ENCODE measurements around the gene LSAMP.

Gene LSAMP

GRCh38 chr3:116058844-116059243, 386.4 kb downstream of the LSAMP start:
- DNase-seq (ENCODE audit: low read depth in 3 of 3, low spot score in 1 of 3): no peak

DNA sequence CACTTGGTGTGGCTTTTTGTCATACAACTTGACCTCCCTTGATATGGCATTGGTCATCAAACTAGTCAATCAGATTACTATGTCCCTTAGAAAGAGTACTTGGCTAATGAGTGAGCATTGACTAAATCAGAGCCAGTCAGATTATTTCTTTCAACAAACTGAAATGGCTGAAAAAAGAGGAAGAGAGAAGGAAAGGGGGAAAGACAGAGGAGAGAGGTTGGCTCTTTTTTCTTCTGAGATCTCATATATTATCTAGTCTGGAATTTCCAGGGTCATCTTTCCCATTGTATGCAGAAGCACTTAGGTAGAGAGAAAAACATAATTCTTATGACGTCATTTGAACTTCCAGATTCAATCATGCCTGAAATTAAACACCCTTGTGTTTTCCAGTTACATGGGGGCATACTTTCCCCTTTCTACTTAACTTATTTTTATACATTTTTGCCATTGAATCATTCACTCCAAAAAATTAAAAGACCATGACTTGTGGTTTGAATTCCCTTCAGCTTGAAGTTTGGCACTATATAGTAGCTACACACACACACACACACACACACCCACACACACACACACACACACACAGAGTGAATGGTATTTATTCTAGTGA, 387.8 kb downstream of the LSAMP start:
- no peak for DNase-seq (ENCODE audit: low read depth in 3 of 3, low spot score in 1 of 3)

DNA sequence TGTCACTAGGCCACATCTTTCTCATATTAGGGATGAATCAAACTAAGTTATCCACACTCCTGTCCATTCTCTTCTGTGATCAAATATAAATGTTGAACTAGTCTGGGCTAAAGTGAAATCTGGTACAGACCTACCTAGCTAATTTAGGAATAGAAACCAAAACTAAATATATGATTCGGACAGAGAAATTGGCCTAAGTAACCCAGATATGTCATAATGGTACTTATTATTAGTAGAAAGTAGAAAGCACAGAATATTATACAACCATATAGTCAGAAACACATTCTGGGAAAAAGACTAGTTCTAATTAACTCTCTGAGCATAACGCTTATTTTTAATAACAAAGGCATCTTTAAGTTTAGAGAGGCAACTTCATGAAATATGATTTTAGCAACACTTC, 389.0 kb downstream of the LSAMP start:
- DNase-seq (ENCODE audit: low read depth in 3 of 3, low spot score in 1 of 3): no peak

GRCh38 chr3:116053017-116053416, 392.3 kb downstream of the LSAMP start:
- DNase-seq (ENCODE audit: low read depth in 3 of 3, low spot score in 1 of 3): no peak

- DNase-seq (ENCODE audit: low read depth in 3 of 3, low spot score in 1 of 3): no peak
Measured at GRCh38 chr3:116052602-116053001, 392.7 kb downstream of the LSAMP start.

DNA sequence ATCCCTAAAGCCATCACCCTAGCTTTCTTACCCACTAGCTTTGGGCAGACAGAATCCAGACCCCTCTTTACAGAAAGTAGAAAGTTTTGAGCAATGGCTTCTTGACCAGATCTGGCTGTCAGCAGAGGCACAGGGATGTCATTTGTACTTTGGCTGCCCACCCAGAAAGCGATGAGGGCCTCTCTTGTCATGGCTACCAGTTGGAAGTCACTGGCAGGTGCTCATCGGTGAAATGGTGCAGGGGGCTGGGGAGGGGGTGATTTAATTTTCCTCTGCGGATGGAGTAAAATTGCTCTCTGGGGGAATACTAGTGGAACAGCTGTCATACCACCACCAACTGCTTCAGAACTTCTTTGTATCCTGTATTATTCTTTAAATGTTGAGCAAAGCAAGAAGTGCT, 393.7 kb downstream of the LSAMP start:
- no peak for DNase-seq (ENCODE audit: low read depth in 3 of 3, low spot score in 1 of 3)

DNA sequence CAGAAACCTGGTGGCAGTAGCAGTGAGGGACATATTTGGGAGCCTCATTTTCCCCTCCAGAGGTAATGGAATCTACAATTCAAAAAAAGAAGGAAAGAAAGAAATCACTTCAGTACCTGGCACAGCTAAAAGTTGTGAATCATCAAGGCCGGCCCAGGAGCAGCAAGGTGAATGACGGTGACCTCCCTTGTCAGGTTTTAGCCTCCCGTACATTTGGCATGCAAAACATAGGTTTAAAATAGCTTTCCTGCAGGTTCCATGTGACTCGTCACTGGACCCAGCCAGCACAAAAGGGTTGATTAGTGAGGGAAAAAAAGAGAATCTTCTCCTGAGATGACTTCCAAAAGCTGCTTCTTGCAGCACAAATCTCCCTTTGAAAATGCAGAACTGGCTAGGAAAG, 394.2 kb downstream of the LSAMP start:
- no peak for DNase-seq (ENCODE audit: low read depth in 3 of 3, low spot score in 1 of 3)

DNA sequence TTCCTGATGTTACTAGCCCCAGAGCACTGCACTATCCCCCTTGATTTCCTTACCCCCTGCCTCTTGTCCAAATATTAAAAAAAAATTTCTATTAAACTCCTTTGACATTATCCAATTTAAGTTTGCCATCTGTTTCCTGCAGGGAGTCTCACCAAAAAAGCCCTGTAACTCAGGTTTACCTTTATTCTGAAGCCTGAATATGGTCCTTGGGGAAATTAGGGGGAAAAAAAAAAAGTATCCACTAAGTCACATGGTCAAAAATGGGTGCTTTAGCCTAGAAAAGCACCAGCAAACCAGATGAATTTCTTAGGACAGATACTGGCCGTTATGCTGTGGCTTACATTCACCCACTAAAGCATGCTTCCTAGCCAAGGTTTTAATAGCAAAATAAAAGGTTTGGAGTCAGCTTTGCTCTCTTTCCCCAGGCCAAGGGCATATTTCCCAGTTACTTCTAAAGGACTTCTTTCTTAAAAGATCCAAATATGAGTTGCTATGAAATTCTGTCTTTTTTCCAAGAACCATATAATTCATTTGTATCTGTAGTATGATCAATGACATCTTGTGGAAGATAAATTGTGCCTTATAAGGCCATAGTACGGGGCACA, 394.9 kb downstream of the LSAMP start:
- no peak for DNase-seq (ENCODE audit: low read depth in 3 of 3, low spot score in 1 of 3)

GRCh38 chr3:116048991-116049390, 396.3 kb downstream of the LSAMP start:
- no peak for DNase-seq (ENCODE audit: low read depth in 3 of 3, low spot score in 1 of 3)

DNA sequence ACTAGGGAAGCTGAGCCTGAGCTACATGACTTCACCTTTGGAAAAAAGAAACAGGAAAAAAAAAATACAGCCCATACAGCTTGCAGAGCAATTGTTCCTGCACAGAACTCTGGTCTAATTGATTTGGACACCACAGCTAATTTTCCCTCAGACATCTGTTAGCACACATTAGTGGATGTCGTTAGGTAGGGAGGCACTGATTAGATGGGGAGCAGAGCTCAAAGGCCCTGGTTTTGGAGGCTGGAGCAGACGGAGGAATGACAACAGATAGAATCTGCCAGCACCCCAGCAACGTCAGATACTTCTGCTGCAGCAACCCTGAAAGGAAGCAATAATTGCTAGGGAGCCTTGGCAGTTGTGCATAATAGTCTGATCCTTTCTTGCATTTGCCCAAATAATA, 398.9 kb downstream of the LSAMP start:
- no peak for DNase-seq (ENCODE audit: low read depth in 3 of 3, low spot score in 1 of 3)

- DNase-seq (ENCODE audit: low read depth in 3 of 3, low spot score in 1 of 3): no peak
Measured at GRCh38 chr3:116045314-116045713, 400.0 kb downstream of the LSAMP start.

DNA sequence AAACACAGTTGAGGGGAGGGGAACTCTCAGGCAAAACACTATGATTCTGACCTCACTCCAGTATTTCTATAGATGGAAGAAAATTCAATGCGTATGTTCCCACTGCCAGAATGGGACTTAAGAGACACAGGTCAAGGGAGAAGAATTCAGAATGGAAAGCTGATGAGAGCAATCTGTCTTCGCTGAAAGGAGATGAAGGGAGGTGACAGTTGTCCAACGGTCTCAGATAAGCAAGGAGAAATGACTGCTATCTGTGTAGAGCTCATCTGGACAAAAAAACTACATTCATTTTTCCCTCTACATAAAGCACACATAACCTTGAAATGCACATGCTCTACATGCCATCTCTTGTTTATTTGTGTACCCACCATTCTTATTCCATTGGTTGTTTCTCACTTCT, 405.1 kb downstream of the LSAMP start:
- DNase-seq (ENCODE audit: low read depth in 3 of 3, low spot score in 1 of 3): no peak

DNA sequence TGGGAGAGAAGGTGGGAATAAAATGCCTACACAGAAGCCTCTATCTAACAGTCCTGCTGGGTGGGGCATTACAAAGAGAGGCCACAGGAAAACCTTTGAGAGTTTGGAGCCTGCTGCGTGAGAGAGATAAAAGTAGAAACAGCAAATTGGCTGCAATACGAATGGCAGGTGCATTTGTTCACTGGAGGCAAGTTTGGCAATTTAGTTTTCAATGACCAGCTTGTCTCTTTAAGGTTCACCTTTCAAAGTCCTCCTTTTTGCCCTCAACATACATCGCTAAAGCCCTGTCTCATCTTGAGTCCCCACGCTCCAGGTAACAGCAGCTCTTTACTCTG, 405.7 kb downstream of the LSAMP start:
- DNase-seq (ENCODE audit: low read depth in 3 of 3, low spot score in 1 of 3): no peak

DNA sequence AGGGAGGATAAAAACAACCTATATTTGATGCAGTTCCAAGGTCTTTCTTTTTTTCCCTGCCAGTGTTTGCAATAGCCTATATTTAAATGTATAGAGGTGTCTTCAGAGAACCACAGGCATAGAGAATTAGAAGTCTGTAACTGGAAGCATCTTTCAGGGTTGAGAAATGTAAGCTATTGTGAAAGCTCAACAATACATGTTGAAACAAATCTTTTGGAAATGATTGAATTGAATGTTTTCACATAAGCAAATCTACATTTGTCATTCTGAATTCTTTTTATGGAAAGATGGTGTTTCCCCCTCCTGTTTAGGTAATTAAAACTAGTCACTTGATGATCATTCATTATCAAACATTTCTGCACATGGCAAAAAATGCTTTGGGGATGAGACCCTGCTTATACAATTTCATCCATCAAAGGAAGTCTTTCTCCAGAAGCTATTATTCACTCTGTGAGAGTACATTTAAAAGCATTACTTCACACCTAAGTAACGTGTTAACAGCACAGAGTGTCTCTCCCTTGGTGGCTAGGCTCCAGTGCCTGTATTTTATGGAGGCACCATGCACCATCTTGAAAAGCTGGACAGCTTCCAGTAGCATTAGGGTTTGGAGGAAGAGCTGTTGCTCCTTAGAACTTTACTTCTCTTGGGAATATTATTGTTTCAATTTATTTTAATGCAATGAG, 406.2 kb downstream of the LSAMP start:
- DNase-seq (ENCODE audit: low read depth in 3 of 3, low spot score in 1 of 3): no peak

- DNase-seq (ENCODE audit: low read depth in 3 of 3, low spot score in 1 of 3): no peak
Measured at GRCh38 chr3:116037954-116038911, 407.1 kb downstream of the LSAMP start.

DNA sequence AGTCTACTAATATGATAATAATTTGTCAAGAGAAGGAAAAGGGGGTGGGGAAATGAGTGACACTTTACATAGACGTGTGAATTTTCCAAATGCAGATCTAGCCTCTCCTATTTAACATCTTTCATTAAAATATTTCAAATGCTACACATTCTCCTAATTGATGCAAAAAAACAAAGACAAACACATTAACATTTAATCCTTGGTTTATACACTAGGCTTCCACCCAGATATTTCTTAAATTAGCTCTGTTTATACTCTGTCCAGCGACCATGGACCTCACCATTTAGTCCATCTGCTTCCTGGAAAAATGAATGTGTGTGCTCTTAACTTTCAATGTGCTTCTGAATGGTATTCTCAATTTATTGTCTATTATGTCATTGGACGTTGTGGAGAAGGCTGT, 409.9 kb downstream of the LSAMP start:
- DNase-seq (ENCODE audit: low read depth in 3 of 3, low spot score in 1 of 3): no peak

DNA sequence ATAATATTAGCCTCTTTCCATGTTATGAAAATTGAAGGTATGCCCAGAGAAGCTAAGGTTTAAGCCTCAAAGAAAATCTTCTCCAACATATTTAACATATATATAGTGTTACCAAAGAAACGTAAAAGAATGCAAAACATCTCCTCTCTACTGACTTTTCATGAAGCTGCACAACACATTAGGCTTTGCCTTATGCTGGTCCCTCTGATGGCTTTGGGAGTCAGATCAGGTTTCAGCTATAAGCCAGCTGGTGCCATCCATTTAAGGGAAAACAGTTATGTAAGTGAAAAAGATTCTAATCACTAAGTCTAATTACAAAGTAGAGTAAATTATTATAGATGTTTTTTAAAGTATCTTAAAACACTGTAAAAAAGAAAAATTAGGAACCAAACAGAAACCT, 410.5 kb downstream of the LSAMP start:
- DNase-seq (ENCODE audit: low read depth in 3 of 3, low spot score in 1 of 3): no peak

DNA sequence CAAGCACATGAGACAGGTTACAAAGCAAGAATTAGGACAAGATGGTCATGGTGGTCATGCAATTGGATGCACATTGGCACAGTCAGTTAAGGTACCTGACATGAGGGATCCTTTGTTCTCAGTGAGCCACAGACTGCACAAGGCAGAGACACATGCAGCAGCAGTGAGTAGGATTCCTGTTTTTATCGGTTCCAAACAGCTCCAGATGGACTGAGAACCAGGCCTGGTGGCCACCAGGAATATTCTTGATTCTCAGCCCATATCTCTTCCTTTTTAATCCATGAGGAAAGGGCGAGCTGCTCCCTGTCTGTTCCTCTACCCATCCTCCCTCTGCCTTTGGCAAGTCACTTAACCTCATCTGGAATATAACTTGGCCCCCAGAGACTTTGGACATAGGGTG, 411.2 kb downstream of the LSAMP start:
- DNase-seq (ENCODE audit: low read depth in 3 of 3, low spot score in 1 of 3): no peak

DNA sequence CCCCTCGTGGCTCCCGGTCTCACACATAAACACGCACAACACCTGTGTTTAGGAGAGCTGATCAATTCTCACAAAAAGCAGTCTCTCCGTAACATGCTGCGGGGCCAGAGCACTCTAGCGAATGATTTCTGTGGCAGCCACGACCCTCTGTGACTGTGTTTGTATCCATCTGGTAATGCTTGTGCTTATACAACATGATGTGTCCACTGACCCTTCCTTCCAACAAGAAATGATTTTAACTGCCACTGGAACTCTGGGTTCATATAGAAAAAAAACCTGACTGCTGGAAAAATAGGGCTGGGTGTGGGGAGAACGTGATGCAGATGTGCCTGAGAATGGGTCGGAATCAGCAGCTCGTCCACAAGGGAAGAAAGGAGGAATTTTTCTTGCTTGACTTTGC, 411.8 kb downstream of the LSAMP start:
- no peak for DNase-seq (ENCODE audit: low read depth in 3 of 3, low spot score in 1 of 3)

GRCh38 chr3:116032176-116032575, 413.1 kb downstream of the LSAMP start:
- no peak for DNase-seq (ENCODE audit: low read depth in 3 of 3, low spot score in 1 of 3)

GRCh38 chr3:116030131-116030850, 415.0 kb downstream of the LSAMP start:
- no peak for DNase-seq (ENCODE audit: low read depth in 3 of 3, low spot score in 1 of 3)
